OCI-LY1 (cell line): ENCODE measurements around the gene SSTR5.

Experiments
- H2AFZ ChIP-seq: fragments of 200-600 bp; sonication (generic), shearing (Covaris generic); 2 replicates; pipeline ENCODE4 v1.6.0; 2014; ENCODE audit warnings: antibody characterized with exemption, mild to moderate bottlenecking, low read length
- H3F3A ChIP-seq: fragments of 200-600 bp; sonication (generic), shearing (Covaris generic); 2 replicates; pipeline ENCODE4 v1.6.0; 2014; ENCODE audit warnings: mild to moderate bottlenecking, antibody characterized with exemption, low read length, moderate library complexity; ENCODE audit not compliant: insufficient read depth
- H3K27ac ChIP-seq: fragments of 200-600 bp; sonication (generic); 2 replicates; pipeline ENCODE4 v1.5.1; 2014; ENCODE audit warnings: low read length, mixed run types, mild to moderate bottlenecking, low read depth; ENCODE audit not compliant: poor library complexity, severe bottlenecking
- H3K27me3 ChIP-seq: fragments of 200-600 bp; sonication (generic); 2 replicates; pipeline ENCODE4 v1.6.0; 2014; ENCODE audit warnings: antibody characterized with exemption, mild to moderate bottlenecking, low read length, moderate library complexity; ENCODE audit not compliant: insufficient read depth
- H3K36me3 ChIP-seq: fragments of 200-600 bp; sonication (generic); 2 replicates; pipeline ENCODE4 v1.6.1; 2014; ENCODE audit warnings: mild to moderate bottlenecking, antibody characterized with exemption, low read length, moderate library complexity, mixed read lengths; ENCODE audit not compliant: insufficient read depth
- H3K4me1 ChIP-seq: fragments of 200-600 bp; sonication (generic); 2 replicates; pipeline ENCODE4 v1.5.1; 2014; ENCODE audit warnings: mild to moderate bottlenecking, low read length, moderate library complexity; ENCODE audit not compliant: insufficient read depth, severe bottlenecking
- H3K4me2 ChIP-seq: fragments of 200-600 bp; sonication (generic), shearing (Covaris generic); 2 replicates; pipeline ENCODE4 v1.6.1; 2014; ENCODE audit warnings: low read length
- H3K4me3 ChIP-seq: fragments of 200-600 bp; sonication (generic); 2 replicates; pipeline ENCODE4 v1.5.1; 2014; ENCODE audit warnings: low read length, low read depth, mild to moderate bottlenecking, mixed read lengths; ENCODE audit not compliant: poor library complexity, severe bottlenecking
- H3K79me2 ChIP-seq: fragments of 200-600 bp; shearing (Covaris generic); 2 replicates; pipeline ENCODE4 v1.6.1; 2016; ENCODE audit warnings: mixed run types, low read length, mixed read lengths; ENCODE audit not compliant: insufficient read depth
- H3K9ac ChIP-seq: fragments of 200-600 bp; sonication (generic), shearing (Covaris generic); 2 replicates; pipeline ENCODE4 v1.6.1; 2014; ENCODE audit warnings: mild to moderate bottlenecking, low read length, mixed read lengths
- H3K9me2 ChIP-seq: fragments of 200-600 bp; sonication (generic), shearing (Covaris generic); 2 replicates; pipeline ENCODE4 v1.6.1; 2014; ENCODE audit warnings: low read depth, mild to moderate bottlenecking, low read length, mixed read lengths
- H3K9me3 ChIP-seq: fragments of 200-600 bp; shearing (Covaris generic); 2 replicates; pipeline ENCODE4 v1.6.1; 2014; ENCODE audit warnings: low read length, mixed read lengths
- H4K20me1 ChIP-seq: fragments of 200-600 bp; sonication (generic), shearing (Covaris generic); 2 replicates; pipeline ENCODE4 v1.6.0; 2016; ENCODE audit warnings: mild to moderate bottlenecking, low read length; ENCODE audit not compliant: insufficient read depth
- CTCF ChIP-seq: fragments of 200-600 bp; sonication (generic), shearing (Covaris generic); IDR thresholded peaks from 2 replicates; pipeline ENCODE4 v1.5.1; 2017; ENCODE audit warnings: mild to moderate bottlenecking, antibody characterized with exemption, low read length, moderate library complexity, mixed read lengths
- EZH2 ChIP-seq: fragments of 200-600 bp; sonication (generic), shearing (Covaris generic); IDR thresholded peaks from 2 replicates; pipeline ENCODE4 v1.8.0; 2017; ENCODE audit warnings: borderline replicate concordance, mixed run types, mild to moderate bottlenecking, antibody characterized with exemption, low read length, moderate library complexity, mixed read lengths

Gene SSTR5

GRCh38 chr16:1028056-1028455, 44.5 kb upstream of the SSTR5 start:
- Histone ChIP-seq H2AFZ (no peak overlapping the region), H3K4me3 (no peak overlapping the region), H3K36me3 (no peaks in the 10 kb centered on the region), H3F3A (no peaks in the 10 kb centered on the region), H3K79me2 (no peaks in the 10 kb centered on the region), H4K20me1 (no peaks in the 10 kb centered on the region), H3K4me1 (no peaks in the 10 kb centered on the region), H3K27me3 (peaks cover 3% of the 10 kb centered on the region; the same call in 1 of the 2 replicates), H3K9me3 (no peaks in the 10 kb centered on the region), H3K4me2 (no peak overlapping the region), H3K27ac (no peak overlapping the region), H3K9ac (no peak overlapping the region), H3K9me2 (no peaks in the 10 kb centered on the region)
- TF ChIP-seq CTCF (no peak), EZH2 (no peak)

GRCh38 chr16:1028524-1029258, 43.9 kb upstream of the SSTR5 start:
- H3K36me3 ChIP-seq = no peaks in the 10 kb centered on the region
- no peak overlapping the region for H3K4me2 ChIP-seq
- H3F3A ChIP-seq = no peaks in the 10 kb centered on the region
- no peak overlapping the region for H3K4me3 ChIP-seq
- H3K9me3 ChIP-seq = no peaks in the 10 kb centered on the region
- no peak overlapping the region for H3K9ac ChIP-seq
- no peaks in the 10 kb centered on the region for H3K9me2 ChIP-seq
- no peak overlapping the region for H3K27ac ChIP-seq
- no peaks in the 10 kb centered on the region for H4K20me1 ChIP-seq
- no peak overlapping the region for H2AFZ ChIP-seq
- H3K4me1 ChIP-seq = no peaks in the 10 kb centered on the region
- no peaks in the 10 kb centered on the region for H3K79me2 ChIP-seq
- H3K27me3 ChIP-seq = peaks cover 3% of the 10 kb centered on the region; the same call in 1 of the 2 replicates
- TF ChIP-seq EZH2 = no peak
- no peak for TF ChIP-seq CTCF

GRCh38 chr16:1029259-1029545, 43.3 kb upstream of the SSTR5 start:
- H3K79me2 ChIP-seq = no peaks in the 10 kb centered on the region
- TF ChIP-seq CTCF (no peak), EZH2 (no peak)
- H3K4me3 ChIP-seq = no peak overlapping the region
- H3K27ac ChIP-seq = no peak overlapping the region
- H3K4me1 ChIP-seq = no peaks in the 10 kb centered on the region
- H3K36me3 ChIP-seq = no peaks in the 10 kb centered on the region
- H3K27me3 ChIP-seq = peaks cover 3% of the 10 kb centered on the region; the same call in 1 of the 2 replicates
- H3K4me2 ChIP-seq = no peak overlapping the region
- H3K9ac ChIP-seq = no peak overlapping the region
- H3K9me2 ChIP-seq = no peaks in the 10 kb centered on the region
- no peaks in the 10 kb centered on the region for H4K20me1 ChIP-seq
- H3F3A ChIP-seq = no peaks in the 10 kb centered on the region
- no peak overlapping the region for H2AFZ ChIP-seq
- no peaks in the 10 kb centered on the region for H3K9me3 ChIP-seq
